ENCODE results near the gene AP2B1.

DNA sequence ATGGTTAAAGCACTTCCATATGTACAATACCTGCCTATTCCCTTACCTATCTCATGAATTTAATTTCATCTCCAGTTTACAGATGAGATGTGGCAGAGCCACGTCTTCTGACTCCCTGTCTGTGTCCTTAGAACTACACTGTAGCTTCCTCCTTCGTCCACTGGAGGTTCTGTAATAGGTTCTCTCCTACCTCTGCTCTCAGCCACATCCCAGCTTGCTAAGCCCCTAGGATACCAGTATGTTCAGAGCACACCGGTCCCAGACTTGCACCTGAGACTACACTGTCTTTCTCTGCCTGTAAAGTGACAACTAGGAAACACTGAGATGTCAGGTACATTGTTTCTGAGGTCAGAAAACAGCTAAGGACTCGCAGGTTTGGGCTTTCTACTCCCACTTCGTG lies 140.5 kb downstream of the AP2B1 start:
- TF ChIP-seq SP1 (IDR thresholded peaks at IDR 0.05) (no peak), RXRA (IDR thresholded peaks at IDR 0.05) (no peak), CTCF (IDR thresholded peaks at IDR 0.05; ENCODE audit: low read depth, low read length, missing input control) (no peak), FOXA1 (IDR thresholded peaks at IDR 0.05) (no peak), REST (IDR thresholded peaks at IDR 0.05) (no peak), GABPA (IDR thresholded peaks at IDR 0.05 in 1 of 2, conservative IDR thresholded peaks at IDR 0.05 in 1 of 2) (no peak), YY1 (IDR thresholded peaks at IDR 0.05) (no peak), HNF4A (conservative IDR thresholded peaks at IDR 0.05) (no peak), NR2F2 (IDR thresholded peaks at IDR 0.05) (no peak)
- TF ChIP-seq, protein P1, sequence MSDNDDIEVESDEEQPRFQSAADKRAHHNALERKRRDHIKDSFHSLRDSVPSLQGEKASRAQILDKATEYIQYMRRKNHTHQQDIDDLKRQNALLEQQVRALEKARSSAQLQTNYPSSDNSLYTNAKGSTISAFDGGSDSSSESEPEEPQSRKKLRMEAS (IDR thresholded peaks at IDR 0.05), result no peak

All from liver (tissue), 3 donors.